ENCODE results near the gene CYRIA.

The CYRIA gene

DNA sequence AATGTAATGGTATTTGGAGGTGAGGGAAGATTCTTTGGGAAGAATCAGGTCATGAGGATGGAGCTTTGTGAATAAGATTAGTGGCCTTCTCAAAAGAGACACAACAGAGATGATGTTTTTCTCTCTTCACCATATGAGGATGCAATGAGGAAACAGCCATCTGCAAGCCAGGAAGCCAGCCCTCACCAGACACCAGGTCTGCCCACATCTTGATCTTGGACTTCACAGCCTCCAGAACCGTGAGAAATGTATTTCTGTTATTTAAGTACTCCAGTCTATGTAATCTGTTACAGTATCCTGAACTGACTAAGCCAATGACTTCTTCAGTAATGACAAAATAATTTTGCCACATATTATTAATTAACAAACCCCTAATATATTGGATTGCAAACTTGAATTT lies 28.3 kb downstream of the CYRIA start:
- TF ChIP-seq, protein P1, sequence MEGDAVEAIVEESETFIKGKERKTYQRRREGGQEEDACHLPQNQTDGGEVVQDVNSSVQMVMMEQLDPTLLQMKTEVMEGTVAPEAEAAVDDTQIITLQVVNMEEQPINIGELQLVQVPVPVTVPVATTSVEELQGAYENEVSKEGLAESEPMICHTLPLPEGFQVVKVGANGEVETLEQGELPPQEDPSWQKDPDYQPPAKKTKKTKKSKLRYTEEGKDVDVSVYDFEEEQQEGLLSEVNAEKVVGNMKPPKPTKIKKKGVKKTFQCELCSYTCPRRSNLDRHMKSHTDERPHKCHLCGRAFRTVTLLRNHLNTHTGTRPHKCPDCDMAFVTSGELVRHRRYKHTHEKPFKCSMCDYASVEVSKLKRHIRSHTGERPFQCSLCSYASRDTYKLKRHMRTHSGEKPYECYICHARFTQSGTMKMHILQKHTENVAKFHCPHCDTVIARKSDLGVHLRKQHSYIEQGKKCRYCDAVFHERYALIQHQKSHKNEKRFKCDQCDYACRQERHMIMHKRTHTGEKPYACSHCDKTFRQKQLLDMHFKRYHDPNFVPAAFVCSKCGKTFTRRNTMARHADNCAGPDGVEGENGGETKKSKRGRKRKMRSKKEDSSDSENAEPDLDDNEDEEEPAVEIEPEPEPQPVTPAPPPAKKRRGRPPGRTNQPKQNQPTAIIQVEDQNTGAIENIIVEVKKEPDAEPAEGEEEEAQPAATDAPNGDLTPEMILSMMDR (IDR thresholded peaks at IDR 0.05; ENCODE audit: low read depth, low read length), result no peak
- in situ Hi-C loops (cut with HindIII; ENCODE audit: low sequenced_read_pairs), result no loop called here
- no peak overlapping the region for H3K4me3 ChIP-seq (ENCODE audit: low read depth, low read length)
- no peak for DNase-seq (ENCODE audit: low read depth, low spot score)

DNA sequence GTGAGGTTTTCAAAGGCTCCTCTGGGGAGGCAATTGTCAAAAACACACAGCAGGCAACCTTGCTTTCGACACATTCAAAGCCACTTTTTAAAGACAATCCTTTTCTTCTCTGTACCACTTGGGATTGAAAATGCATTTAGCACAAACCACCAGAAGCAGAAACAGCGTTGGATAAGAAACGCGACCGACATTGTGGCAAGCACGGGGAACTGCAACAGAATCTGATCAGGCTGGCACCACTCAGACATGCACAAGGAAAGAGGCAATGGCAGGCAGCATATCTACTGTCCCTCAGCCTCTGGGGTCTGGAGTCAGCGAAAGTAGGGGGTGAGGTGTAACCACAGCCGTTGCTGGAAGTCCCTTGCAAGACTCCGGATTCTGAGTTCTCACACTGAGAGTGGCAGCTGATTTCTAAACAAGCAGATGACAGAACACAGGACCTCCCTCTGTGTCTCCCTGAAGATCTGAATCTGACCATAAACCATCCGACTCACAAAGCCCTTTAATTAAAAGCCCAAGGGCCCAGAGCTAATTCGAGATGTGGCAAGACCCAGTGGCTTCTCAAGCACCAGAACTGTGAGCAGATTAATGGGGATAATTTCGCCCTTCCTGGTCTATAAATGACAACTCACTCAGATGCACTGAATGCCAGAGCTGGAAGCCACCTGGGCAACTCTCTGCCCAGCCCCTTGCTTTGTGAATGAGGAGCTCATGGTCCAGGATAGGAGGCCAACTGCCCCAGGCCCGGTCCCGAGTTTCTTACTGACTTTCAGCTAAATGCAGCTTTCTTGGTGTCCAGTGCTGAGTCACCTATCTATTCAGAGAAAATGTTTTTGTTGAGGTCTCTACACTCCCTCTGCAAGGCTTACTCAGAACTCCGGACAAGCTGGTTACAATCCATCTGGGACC lies 29.6 kb downstream of the CYRIA start:
- TF ChIP-seq, protein P1 (IDR thresholded peaks at IDR 0.05; ENCODE audit: low read depth, low read length), result peak; percentile 8
- no peak overlapping the region for H3K4me3 ChIP-seq (ENCODE audit: low read depth, low read length)
- in situ Hi-C loops (cut with HindIII; ENCODE audit: low sequenced_read_pairs), result no loop called here
- peak; percentile 80 for DNase-seq (ENCODE audit: low read depth, low spot score)

DNA sequence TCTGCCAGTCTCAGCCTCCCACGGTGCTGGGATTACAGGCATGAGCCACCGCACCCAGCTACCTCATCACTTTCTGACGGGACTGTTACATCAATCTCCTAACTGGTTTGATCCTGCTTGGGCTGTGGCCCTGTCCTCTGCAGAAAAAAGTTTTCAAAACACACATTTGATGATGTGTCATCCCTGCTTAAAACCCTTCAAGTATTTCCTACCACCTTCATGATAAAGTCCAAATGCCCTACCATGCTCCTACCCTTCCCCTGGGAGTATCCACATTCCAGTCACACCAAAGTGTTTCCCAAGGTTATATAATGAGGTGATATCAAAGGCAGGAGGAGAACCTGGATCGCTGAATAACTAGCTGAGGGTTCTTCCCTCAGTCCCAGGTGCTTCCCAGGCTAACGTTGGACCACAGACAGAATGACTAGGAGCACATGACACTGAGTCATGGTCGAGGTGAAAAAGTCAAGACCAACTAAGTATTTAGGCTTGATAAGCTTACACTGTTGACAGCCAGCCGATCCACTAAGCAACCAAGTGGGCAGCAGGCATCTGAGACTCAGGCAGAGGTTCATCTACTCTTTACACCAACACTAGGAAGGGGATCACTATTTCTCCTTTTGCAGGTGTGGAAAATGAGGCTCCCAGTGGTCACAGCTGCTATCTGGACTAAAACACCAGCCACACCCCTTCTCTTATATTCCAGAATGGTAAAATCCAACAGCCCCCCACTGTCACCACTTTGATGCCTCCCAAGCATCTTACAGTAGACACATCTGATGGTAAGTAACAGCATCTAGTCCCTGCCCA lies 31.8 kb downstream of the CYRIA start:
- DNase-seq (ENCODE audit: low read depth, low spot score), result peak; percentile 55
- no peak overlapping the region for H3K4me3 ChIP-seq (ENCODE audit: low read depth, low read length)
- in situ Hi-C loops (cut with HindIII; ENCODE audit: low sequenced_read_pairs), result no loop called here
- TF ChIP-seq, protein P1 (IDR thresholded peaks at IDR 0.05; ENCODE audit: low read depth, low read length), result no peak

DNA sequence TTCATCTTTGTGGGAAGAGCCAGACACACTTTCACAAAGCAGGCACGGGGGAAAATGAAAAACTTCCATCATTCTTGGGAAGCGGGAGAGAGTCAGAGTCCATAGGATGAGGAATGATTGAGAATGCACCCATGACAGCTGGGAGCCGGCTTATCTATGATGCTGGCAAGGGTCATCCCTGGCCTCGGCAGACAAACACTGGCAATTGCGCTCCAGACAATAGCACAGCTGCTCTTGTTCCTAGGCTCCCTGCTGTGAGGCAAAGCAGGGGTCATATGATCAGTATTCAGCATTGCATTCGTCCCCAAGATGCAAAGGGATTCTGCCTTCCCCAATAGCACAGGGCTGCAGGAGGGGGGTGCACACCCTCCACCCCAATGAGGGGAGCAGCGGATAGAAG lies 33.0 kb downstream of the CYRIA start:
- DNase-seq (ENCODE audit: low read depth, low spot score), result no peak
- in situ Hi-C loops (cut with HindIII; ENCODE audit: low sequenced_read_pairs), result no loop called here
- TF ChIP-seq, protein P1 (IDR thresholded peaks at IDR 0.05; ENCODE audit: low read depth, low read length), result no peak
- no peak overlapping the region for H3K4me3 ChIP-seq (ENCODE audit: low read depth, low read length)

DNA sequence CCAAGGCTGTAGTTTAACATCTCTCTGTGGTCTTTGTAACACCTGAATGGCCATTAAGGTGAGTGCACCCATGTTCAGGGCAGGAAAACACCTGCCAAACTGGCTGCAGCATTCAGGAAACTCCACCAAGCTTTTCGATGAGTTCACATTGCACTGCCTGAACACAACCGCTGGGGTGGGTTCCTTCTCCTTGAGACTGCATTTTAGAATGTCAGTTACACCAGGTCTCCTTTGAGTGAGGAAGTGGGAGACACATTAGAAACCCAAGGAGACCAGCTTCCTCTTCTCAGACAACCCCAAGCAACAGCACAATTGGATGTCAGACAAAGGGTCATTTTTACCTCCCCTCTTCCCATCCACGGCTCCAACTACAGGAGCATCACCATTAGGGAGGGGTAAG lies 35.2 kb downstream of the CYRIA start:
- in situ Hi-C loops (cut with HindIII; ENCODE audit: low sequenced_read_pairs), result no loop called here
- no peak overlapping the region for H3K4me3 ChIP-seq (ENCODE audit: low read depth, low read length)
- TF ChIP-seq, protein P1 (IDR thresholded peaks at IDR 0.05; ENCODE audit: low read depth, low read length), result no peak
- DNase-seq (ENCODE audit: low read depth, low spot score), result no peak

DNA sequence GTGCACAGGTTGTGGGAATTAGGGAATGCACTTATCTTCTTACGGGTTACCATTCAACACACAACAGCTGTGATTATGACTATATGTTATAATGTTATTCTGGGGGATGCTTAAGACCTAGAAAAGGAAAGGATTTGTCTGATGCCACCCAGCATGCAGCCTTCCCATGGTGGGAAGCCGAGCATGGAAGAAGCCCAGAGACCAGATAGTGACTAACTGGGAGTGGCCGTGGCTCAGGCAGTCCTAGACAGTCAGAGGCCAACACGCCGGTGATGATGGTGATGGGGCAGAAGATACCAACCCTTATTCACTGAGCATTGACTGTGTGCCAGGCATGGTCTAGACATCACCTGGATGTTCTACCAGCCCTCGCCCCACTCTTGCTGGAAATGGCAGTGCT lies 35.9 kb downstream of the CYRIA start:
- TF ChIP-seq, protein P1 (IDR thresholded peaks at IDR 0.05; ENCODE audit: low read depth, low read length), result no peak
- in situ Hi-C loops (cut with HindIII; ENCODE audit: low sequenced_read_pairs), result no loop called here
- DNase-seq (ENCODE audit: low read depth, low spot score), result no peak
- H3K4me3 ChIP-seq (ENCODE audit: low read depth, low read length), result no peak overlapping the region
